SU-DHL-6 (cell line): ENCODE results near the gene MCTP1.

Experiments used
- EZH2phosphoT487 ChIP-seq: fragments of 200-600 bp; sonication (generic), shearing (Covaris generic); conservative IDR thresholded peaks from 2 replicates; pipeline ENCODE4 v1.6.1; 2018; ENCODE audit warnings: mild to moderate bottlenecking, antibody characterized with exemption, low read length, moderate library complexity, mixed read lengths
- TF ChIP-seq, protein P1 (sequence below): fragments of 200-600 bp; sonication (generic); IDR thresholded peaks from one replicate; pipeline ENCODE4 v1.5.1; 2017; ENCODE audit warnings: antibody characterized with exemption, mild to moderate bottlenecking, low read length, moderate library complexity; ENCODE audit not compliant: insufficient read depth, poor library complexity, severe bottlenecking

DNA sequence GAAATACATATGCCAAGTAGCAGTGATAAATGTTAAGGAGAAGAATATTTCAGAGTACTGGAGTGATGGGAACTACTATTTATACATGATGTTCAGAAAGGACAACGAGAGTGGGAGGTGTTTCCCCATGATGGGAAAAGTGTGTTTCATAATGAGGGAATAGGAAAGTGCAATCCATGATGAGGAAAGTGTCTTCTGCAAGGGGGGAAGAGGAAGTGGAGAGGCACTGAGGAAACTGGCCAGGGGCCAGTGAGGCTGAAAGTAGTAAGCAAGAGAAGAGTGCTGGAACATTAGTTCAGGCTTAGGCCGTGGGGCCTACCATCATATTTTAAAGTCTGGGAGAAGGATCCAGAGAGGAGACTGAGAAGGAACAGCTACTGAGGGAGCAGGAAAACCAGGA lies 339.2 kb downstream of the MCTP1 start:
- TF ChIP-seq, protein P1, sequence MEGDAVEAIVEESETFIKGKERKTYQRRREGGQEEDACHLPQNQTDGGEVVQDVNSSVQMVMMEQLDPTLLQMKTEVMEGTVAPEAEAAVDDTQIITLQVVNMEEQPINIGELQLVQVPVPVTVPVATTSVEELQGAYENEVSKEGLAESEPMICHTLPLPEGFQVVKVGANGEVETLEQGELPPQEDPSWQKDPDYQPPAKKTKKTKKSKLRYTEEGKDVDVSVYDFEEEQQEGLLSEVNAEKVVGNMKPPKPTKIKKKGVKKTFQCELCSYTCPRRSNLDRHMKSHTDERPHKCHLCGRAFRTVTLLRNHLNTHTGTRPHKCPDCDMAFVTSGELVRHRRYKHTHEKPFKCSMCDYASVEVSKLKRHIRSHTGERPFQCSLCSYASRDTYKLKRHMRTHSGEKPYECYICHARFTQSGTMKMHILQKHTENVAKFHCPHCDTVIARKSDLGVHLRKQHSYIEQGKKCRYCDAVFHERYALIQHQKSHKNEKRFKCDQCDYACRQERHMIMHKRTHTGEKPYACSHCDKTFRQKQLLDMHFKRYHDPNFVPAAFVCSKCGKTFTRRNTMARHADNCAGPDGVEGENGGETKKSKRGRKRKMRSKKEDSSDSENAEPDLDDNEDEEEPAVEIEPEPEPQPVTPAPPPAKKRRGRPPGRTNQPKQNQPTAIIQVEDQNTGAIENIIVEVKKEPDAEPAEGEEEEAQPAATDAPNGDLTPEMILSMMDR: no peak
- TF ChIP-seq EZH2phosphoT487: no peak
